GM23338 (cell line): Measurements from ENCODE around the gene FNIP2. TPM values are rescaled to one million over a fixed set of nuclear protein-coding genes. Genes with fewer than 3 reads are reported as not detected.
A peak's percentile ranks its signal among the peaks of the same experiment; 100 is the strongest.

ENCODE experiments used
- ATAC-seq: fragments of 200-7000 bp; cut with Tn5 transposase; 3 replicates; pipeline ENCODE4 v1.9.1; 2020
- DNase-seq: peaks from one replicate; pipeline ENCODE4 v3.0.0-alpha.2; 2015; ENCODE audit warnings: low spot score
- H2AFZ ChIP-seq: fragments of 200-600 bp; sonication (generic); 2 replicates; pipeline ENCODE4 v1.8.0; 2016; ENCODE audit warnings: antibody characterized with exemption, mild to moderate bottlenecking, moderate library complexity
- H3F3A ChIP-seq: fragments of 200-600 bp; sonication (generic); replicated peaks from 2 replicates; pipeline ENCODE4 v1.8.0; 2017; ENCODE audit warnings: antibody characterized with exemption, mixed run types, low read depth
- H3K27ac ChIP-seq: fragments of 200-600 bp; sonication (generic); 2 replicates; pipeline ENCODE4 v1.6.1; 2016; ENCODE audit warnings: low read depth
- H3K27me3 ChIP-seq: fragments of 200-600 bp; sonication (generic); 2 replicates; pipeline ENCODE4 v1.8.0; 2016; ENCODE audit warnings: mild to moderate bottlenecking, mixed run types, moderate library complexity; ENCODE audit not compliant: insufficient read depth
- H3K36me3 ChIP-seq: fragments of 200-600 bp; sonication (generic); 2 replicates; pipeline ENCODE4 v1.8.0; 2016; ENCODE audit warnings: mild to moderate bottlenecking; ENCODE audit not compliant: insufficient read depth
- H3K4me1 ChIP-seq: fragments of 200-600 bp; sonication (generic); 2 replicates; pipeline ENCODE4 v1.8.0; 2016; ENCODE audit warnings: mild to moderate bottlenecking, moderate library complexity; ENCODE audit not compliant: insufficient read depth
- H3K4me2 ChIP-seq: fragments of 200-600 bp; sonication (generic); 2 replicates; pipeline ENCODE4 v1.7.1; 2017; ENCODE audit warnings: mixed run types
- H3K4me3 ChIP-seq: fragments of 200-600 bp; sonication (generic); 2 replicates; pipeline ENCODE4 v1.6.1; 2016; ENCODE audit warnings: mixed run types
- H3K79me2 ChIP-seq: fragments of 200-600 bp; sonication (generic); replicated peaks from 2 replicates; pipeline ENCODE4 v1.8.0; 2017; ENCODE audit warnings: mild to moderate bottlenecking; ENCODE audit not compliant: insufficient read depth
- H3K9me2 ChIP-seq: fragments of 200-600 bp; sonication (generic); 2 replicates; pipeline ENCODE4 v1.8.0; 2017; ENCODE audit not compliant: insufficient read depth
- H4K20me1 ChIP-seq: fragments of 200-600 bp; sonication (generic); replicated peaks from 2 replicates; pipeline ENCODE4 v1.8.0; 2017; ENCODE audit warnings: mild to moderate bottlenecking; ENCODE audit not compliant: insufficient read depth
- H3K27ac Mint-ChIP-seq: 2 replicates; pipeline ENCODE4 v1.8.0; 2020; ENCODE audit warnings: inconsistent platforms, mild to moderate bottlenecking, moderate library complexity, mixed read lengths
- H3K27me3 Mint-ChIP-seq: 3 replicates; pipeline ENCODE4 v1.8.0; 2022; ENCODE audit warnings: low read depth, mild to moderate bottlenecking, moderate library complexity, mixed read lengths, inconsistent platforms; ENCODE audit not compliant: insufficient read depth, poor library complexity
- H3K36me3 Mint-ChIP-seq: 3 replicates; pipeline ENCODE4 v1.8.0; 2021; ENCODE audit warnings: low read depth, mild to moderate bottlenecking, inconsistent platforms, moderate library complexity, mixed read lengths
- H3K4me1 Mint-ChIP-seq: 3 replicates; pipeline ENCODE4 v1.8.0; 2020; ENCODE audit warnings: mild to moderate bottlenecking, inconsistent platforms, mixed read lengths
- H3K4me3 Mint-ChIP-seq: 3 replicates; pipeline ENCODE4 v1.8.0; 2021; ENCODE audit warnings: moderate library complexity, mild to moderate bottlenecking, inconsistent platforms, mixed read lengths
- H3K9me3 Mint-ChIP-seq: 3 replicates; pipeline ENCODE4 v1.8.0; 2020; ENCODE audit warnings: moderate library complexity, mild to moderate bottlenecking, inconsistent platforms, mixed read lengths
- CREB1 ChIP-seq: fragments of 250-450 bp; sonication (Bioruptor Pico); IDR thresholded peaks from 2 replicates; pipeline ENCODE4 v1.5.0; 2020; ENCODE audit warnings: low read depth, mild to moderate bottlenecking, moderate library complexity
- EZH2 ChIP-seq: fragments of 200-600 bp; sonication (generic); IDR thresholded peaks from one replicate; pipeline ENCODE4 v1.8.0; 2017; ENCODE audit warnings: antibody characterized with exemption, mild to moderate bottlenecking, low read depth; ENCODE audit not compliant: unreplicated experiment
- EZH2phosphoT487 ChIP-seq: fragments of 200-600 bp; sonication (generic); IDR thresholded peaks from one replicate; pipeline ENCODE4 v1.8.1; 2018; ENCODE audit warnings: antibody characterized with exemption; ENCODE audit not compliant: unreplicated experiment
- JUNB ChIP-seq: IDR thresholded peaks from one replicate; pipeline ENCODE4 v1.6.1; 2016; ENCODE audit warnings: antibody characterized with exemption; ENCODE audit not compliant: unreplicated experiment
- NANOG ChIP-seq: IDR thresholded peaks from 2 replicates; pipeline ENCODE4 v1.6.1; 2016; ENCODE audit warnings: antibody characterized with exemption, borderline replicate concordance
- POLR2AphosphoS5 ChIP-seq: IDR thresholded peaks from 2 replicates; pipeline ENCODE4 v1.6.1; 2016; ENCODE audit warnings: antibody characterized with exemption, low read depth
- ZNF114 ChIP-seq: fragments of 250-450 bp; sonication (Bioruptor Pico); IDR thresholded peaks from 2 replicates; pipeline ENCODE4 v1.5.0; 2020; ENCODE audit warnings: mild to moderate bottlenecking, moderate library complexity
- ZNF331 ChIP-seq: fragments of 250-450 bp; sonication (Bioruptor Pico); IDR thresholded peaks from 2 replicates; pipeline ENCODE4 v1.5.0; 2020; ENCODE audit warnings: low read depth, mild to moderate bottlenecking, moderate library complexity
- polyA plus RNA-seq: library from polyadenylated mRNA; unstranded; fragments of >200 nt; fragmentation: Nextera tagmentation; extraction: Ambion mirVana; gene quantifications from 2 replicates; pipeline ENCODE4 v1.2.1, GENCODE V29; 2016
- total RNA-seq: library from RNA; depleted of rRNA; stranded (reverse); fragments of >200 nt; shearing (Covaris generic); gene quantifications from 2 replicates; pipeline ENCODE4 v1.2.3, GENCODE V29; 2014
- TF ChIP-seq, protein P1 (sequence below): fragments of 250-450 bp; sonication (Bioruptor Pico); IDR thresholded peaks from 2 replicates; pipeline ENCODE4 v1.5.0; 2020; ENCODE audit warnings: mild to moderate bottlenecking, moderate library complexity
- TF ChIP-seq, protein P2 (sequence below), 2 experiments: fragments of 200-600 bp in 1 of 2; sonication (generic) in 1 of 2; conservative IDR thresholded peaks; 2 replicates each; pipeline versions ENCODE4 v1.5.1 to v1.6.1; 2016 to 2017; ENCODE audit warnings: antibody characterized with exemption in 2 of 2, low read depth in 2 of 2, mild to moderate bottlenecking in 2 of 2, moderate library complexity in 1 of 2
- TF ChIP-seq, protein P3 (sequence below): IDR thresholded peaks from one replicate; pipeline ENCODE4 v1.6.1; 2018; ENCODE audit warnings: antibody characterized with exemption; ENCODE audit not compliant: unreplicated experiment
- TF ChIP-seq, protein P4 (sequence below): IDR thresholded peaks from 2 replicates; pipeline ENCODE4 v1.6.1; 2016; ENCODE audit warnings: antibody characterized with exemption

Gene FNIP2
- total and polyA plus RNA-seq, 2 experiments from 2014 or later, result 2.7 to 17.2 TPM

DNA sequence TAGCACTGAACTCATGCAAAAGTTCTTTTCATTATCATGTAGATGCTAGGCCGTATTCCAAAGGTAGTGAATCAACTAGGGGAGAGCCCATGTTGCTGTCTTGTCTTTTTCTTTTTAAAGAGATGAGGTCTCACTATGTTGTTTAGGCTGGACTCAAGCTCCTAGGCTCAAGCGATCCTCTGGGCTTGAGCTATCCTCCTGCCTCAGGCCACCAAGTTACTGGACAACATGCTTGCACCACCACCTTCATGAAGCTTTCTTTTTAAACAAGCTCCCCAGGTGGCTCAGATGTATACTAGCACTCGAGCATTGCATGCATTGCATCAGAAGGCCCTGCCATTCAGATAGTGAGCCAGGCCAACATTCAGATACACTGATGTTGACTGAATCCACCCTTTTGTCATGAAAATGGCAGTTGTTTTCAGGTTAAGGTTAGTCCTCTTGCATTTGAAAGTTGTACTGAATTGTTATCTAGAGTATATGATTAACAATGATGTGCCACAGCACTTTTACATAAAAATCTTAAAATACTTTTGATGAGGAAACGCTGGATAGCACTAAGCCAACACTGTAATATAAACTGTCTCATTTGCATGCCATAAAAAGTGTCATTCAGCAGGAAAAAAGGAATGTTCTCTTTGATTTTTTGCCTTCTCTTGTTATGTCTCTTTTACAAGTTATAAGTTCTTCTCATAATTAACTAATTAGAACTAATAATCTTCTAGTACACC, 76.7 kb downstream of the FNIP2 start:
- peak; percentile 81 for DNase-seq
- Histone ChIP-seq H3K79me2 (no peaks in the 10 kb centered on the region), H2AFZ (no peak overlapping the region), H3K27ac (peak overlapping the region; percentile 88), H3K4me2 (peak overlapping the region; percentile 36), H3K4me3 (peak overlapping the region; percentile 28), H3K36me3 (no peaks in the 10 kb centered on the region), H4K20me1 (no peaks in the 10 kb centered on the region), H3K9me2 (no peaks in the 10 kb centered on the region), H3K4me1 (peaks cover 26% of the 10 kb centered on the region), H3F3A (0 out of 2 replicates have a peak, but pooled peaks cover 3% of the 10 kb centered on the region), H3K27me3 (no peaks in the 10 kb centered on the region)
- Mint-ChIP-seq H3K9me3 (no peaks in the 10 kb centered on the region), H3K27ac (peak overlapping the region; percentile 99), H3K4me1 (peaks cover 44% of the 10 kb centered on the region), H3K36me3 (peaks cover 16% of the 10 kb centered on the region), H3K27me3 (peaks cover 7% of the 10 kb centered on the region), H3K4me3 (peak overlapping the region; percentile 49; the same call in 2 of the 3 replicates)
- ATAC-seq, result peak; percentile 94
- TF ChIP-seq, protein P1, sequence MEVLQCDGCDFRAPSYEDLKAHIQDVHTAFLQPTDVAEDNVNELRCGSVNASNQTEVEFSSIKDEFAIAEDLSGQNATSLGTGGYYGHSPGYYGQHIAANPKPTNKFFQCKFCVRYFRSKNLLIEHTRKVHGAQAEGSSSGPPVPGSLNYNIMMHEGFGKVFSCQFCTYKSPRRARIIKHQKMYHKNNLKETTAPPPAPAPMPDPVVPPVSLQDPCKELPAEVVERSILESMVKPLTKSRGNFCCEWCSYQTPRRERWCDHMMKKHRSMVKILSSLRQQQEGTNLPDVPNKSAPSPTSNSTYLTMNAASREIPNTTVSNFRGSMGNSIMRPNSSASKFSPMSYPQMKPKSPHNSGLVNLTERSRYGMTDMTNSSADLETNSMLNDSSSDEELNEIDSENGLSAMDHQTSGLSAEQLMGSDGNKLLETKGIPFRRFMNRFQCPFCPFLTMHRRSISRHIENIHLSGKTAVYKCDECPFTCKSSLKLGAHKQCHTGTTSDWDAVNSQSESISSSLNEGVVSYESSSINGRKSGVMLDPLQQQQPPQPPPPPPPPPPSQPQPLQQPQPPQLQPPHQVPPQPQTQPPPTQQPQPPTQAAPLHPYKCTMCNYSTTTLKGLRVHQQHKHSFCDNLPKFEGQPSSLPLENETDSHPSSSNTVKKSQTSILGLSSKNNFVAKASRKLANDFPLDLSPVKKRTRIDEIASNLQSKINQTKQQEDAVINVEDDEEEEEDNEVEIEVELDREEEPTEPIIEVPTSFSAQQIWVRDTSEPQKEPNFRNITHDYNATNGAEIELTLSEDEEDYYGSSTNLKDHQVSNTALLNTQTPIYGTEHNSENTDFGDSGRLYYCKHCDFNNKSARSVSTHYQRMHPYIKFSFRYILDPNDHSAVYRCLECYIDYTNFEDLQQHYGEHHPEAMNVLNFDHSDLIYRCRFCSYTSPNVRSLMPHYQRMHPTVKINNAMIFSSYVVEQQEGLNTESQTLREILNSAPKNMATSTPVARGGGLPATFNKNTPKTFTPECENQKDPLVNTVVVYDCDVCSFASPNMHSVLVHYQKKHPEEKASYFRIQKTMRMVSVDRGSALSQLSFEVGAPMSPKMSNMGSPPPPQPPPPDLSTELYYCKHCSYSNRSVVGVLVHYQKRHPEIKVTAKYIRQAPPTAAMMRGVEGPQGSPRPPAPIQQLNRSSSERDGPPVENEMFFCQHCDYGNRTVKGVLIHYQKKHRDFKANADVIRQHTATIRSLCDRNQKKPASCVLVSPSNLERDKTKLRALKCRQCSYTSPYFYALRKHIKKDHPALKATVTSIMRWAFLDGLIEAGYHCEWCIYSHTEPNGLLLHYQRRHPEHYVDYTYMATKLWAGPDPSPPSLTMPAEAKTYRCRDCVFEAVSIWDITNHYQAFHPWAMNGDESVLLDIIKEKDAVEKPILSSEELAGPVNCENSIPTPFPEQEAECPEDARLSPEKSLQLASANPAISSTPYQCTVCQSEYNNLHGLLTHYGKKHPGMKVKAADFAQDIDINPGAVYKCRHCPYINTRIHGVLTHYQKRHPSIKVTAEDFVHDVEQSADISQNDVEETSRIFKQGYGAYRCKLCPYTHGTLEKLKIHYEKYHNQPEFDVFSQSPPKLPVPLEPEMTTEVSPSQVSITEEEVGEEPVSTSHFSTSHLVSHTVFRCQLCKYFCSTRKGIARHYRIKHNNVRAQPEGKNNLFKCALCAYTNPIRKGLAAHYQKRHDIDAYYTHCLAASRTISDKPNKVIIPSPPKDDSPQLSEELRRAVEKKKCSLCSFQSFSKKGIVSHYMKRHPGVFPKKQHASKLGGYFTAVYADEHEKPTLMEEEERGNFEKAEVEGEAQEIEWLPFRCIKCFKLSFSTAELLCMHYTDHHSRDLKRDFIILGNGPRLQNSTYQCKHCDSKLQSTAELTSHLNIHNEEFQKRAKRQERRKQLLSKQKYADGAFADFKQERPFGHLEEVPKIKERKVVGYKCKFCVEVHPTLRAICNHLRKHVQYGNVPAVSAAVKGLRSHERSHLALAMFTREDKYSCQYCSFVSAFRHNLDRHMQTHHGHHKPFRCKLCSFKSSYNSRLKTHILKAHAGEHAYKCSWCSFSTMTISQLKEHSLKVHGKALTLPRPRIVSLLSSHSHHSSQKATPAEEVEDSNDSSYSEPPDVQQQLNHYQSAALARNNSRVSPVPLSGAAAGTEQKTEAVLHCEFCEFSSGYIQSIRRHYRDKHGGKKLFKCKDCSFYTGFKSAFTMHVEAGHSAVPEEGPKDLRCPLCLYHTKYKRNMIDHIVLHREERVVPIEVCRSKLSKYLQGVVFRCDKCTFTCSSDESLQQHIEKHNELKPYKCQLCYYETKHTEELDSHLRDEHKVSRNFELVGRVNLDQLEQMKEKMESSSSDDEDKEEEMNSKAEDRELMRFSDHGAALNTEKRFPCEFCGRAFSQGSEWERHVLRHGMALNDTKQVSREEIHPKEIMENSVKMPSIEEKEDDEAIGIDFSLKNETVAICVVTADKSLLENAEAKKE, result peak; percentile 95
- TF ChIP-seq, protein P2, sequence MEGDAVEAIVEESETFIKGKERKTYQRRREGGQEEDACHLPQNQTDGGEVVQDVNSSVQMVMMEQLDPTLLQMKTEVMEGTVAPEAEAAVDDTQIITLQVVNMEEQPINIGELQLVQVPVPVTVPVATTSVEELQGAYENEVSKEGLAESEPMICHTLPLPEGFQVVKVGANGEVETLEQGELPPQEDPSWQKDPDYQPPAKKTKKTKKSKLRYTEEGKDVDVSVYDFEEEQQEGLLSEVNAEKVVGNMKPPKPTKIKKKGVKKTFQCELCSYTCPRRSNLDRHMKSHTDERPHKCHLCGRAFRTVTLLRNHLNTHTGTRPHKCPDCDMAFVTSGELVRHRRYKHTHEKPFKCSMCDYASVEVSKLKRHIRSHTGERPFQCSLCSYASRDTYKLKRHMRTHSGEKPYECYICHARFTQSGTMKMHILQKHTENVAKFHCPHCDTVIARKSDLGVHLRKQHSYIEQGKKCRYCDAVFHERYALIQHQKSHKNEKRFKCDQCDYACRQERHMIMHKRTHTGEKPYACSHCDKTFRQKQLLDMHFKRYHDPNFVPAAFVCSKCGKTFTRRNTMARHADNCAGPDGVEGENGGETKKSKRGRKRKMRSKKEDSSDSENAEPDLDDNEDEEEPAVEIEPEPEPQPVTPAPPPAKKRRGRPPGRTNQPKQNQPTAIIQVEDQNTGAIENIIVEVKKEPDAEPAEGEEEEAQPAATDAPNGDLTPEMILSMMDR (conservative IDR thresholded peaks at IDR 0.05; ENCODE audit: low read depth in 2 of 2), result no peak
- TF ChIP-seq, protein P3, sequence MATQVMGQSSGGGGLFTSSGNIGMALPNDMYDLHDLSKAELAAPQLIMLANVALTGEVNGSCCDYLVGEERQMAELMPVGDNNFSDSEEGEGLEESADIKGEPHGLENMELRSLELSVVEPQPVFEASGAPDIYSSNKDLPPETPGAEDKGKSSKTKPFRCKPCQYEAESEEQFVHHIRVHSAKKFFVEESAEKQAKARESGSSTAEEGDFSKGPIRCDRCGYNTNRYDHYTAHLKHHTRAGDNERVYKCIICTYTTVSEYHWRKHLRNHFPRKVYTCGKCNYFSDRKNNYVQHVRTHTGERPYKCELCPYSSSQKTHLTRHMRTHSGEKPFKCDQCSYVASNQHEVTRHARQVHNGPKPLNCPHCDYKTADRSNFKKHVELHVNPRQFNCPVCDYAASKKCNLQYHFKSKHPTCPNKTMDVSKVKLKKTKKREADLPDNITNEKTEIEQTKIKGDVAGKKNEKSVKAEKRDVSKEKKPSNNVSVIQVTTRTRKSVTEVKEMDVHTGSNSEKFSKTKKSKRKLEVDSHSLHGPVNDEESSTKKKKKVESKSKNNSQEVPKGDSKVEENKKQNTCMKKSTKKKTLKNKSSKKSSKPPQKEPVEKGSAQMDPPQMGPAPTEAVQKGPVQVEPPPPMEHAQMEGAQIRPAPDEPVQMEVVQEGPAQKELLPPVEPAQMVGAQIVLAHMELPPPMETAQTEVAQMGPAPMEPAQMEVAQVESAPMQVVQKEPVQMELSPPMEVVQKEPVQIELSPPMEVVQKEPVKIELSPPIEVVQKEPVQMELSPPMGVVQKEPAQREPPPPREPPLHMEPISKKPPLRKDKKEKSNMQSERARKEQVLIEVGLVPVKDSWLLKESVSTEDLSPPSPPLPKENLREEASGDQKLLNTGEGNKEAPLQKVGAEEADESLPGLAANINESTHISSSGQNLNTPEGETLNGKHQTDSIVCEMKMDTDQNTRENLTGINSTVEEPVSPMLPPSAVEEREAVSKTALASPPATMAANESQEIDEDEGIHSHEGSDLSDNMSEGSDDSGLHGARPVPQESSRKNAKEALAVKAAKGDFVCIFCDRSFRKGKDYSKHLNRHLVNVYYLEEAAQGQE, result no peak
- no peak for TF ChIP-seq ZNF331 (CRISPR knock-in tag)
- TF ChIP-seq NANOG, result peak; percentile 64; the same call in 1 of the 2 replicates
- no peak for TF ChIP-seq EZH2
- no peak for TF ChIP-seq JUNB
- TF ChIP-seq ZNF114 (CRISPR knock-in tag), result no peak
- peak; percentile 54 for TF ChIP-seq CREB1
- no peak for TF ChIP-seq POLR2AphosphoS5
- TF ChIP-seq, protein P4, sequence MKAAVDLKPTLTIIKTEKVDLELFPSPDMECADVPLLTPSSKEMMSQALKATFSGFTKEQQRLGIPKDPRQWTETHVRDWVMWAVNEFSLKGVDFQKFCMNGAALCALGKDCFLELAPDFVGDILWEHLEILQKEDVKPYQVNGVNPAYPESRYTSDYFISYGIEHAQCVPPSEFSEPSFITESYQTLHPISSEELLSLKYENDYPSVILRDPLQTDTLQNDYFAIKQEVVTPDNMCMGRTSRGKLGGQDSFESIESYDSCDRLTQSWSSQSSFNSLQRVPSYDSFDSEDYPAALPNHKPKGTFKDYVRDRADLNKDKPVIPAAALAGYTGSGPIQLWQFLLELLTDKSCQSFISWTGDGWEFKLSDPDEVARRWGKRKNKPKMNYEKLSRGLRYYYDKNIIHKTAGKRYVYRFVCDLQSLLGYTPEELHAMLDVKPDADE, result no peak
- no peak for TF ChIP-seq EZH2phosphoT487
